ENCODE data around the gene XPO6.

The XPO6 gene

DNA sequence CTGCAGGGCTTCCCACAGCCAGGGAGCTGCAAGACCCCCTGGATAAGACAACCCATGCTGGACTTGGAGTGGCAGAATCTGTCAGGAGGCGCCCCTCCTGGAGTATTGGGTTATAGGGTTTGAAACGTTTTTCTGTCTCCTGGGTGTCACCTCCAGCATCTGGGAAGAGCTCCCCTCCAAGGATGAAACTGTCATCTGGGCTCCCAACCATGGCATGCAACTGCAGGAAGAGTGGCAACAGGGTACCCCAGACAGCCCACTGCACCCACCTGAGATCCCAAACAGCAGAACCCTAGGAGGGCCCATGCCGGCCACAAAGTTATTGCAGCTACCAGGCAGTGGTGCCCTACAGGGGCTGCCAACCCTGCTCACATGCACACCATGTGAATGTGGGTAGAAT is 147.6 kb downstream of the XPO6 start:
- no peak for DNase-seq (ENCODE audit: low spot score)

DNA sequence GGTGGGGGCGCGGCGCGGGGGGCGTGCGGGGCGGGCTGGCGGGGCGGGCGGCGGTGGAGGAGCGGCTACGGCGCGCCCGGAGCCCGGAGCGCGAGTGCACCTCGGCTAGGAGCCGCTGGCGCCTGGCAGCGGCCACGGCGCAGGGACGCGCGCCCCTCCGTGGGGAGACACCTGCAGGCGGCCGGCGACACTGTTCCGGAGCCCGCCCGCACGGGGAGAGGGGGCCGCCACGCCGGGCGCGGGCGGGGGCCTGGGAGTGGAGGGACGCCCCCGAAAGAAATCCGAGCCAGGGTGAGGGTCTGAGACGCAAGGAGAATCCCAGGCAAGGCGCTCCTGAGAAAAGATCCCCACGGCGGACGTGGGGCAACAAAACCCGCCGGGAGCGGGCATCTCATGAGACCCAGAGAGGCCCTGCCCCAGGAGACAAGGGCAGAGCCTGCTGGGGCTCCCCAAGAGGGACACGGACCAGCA is 148.1 kb downstream of the XPO6 start, which contains the start of gene GSG1L:
Gene GSG1L, minus strand, starts transcription at position 124 of the 471 bp plus-strand sequence. CDS start 290 bp downstream, outside the sequence.
- DNase-seq (ENCODE audit: low spot score) = no peak

DNA sequence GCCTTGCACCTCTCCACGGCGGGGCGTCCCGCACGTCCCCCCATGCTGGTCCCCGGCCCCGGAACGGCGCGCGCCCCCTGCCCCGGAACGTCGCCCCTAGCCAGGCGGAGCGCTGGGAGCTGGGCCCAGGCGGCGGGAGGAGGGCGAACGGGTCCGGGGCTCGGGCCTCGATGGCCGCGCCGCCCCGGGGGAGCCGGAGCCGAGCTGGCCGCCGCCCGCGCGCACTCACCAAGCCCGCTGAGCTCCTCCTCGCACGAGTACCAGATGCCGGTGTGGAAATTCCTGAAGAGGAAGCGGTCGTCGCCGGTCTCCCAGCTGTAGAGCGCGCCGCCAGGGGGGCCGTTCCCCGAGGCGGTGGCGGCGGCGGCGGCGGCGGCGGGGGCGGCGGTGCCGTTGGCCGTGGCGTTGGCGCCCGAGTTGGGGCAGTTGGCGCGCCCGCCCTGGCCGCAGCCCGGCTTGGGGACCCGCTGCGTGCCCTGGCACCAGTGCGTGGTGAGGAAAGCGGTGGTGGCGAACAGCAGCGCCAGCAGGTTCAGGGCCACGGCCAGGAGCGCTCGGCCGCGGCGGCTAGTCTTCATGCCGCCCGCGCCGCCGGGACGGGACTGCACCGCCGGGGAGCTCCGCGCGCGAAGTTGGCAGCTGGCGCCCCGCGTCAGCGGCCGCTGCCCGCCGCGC is 148.8 kb downstream of the XPO6 start:
- DNase-seq (ENCODE audit: low spot score) = no peak

DNA sequence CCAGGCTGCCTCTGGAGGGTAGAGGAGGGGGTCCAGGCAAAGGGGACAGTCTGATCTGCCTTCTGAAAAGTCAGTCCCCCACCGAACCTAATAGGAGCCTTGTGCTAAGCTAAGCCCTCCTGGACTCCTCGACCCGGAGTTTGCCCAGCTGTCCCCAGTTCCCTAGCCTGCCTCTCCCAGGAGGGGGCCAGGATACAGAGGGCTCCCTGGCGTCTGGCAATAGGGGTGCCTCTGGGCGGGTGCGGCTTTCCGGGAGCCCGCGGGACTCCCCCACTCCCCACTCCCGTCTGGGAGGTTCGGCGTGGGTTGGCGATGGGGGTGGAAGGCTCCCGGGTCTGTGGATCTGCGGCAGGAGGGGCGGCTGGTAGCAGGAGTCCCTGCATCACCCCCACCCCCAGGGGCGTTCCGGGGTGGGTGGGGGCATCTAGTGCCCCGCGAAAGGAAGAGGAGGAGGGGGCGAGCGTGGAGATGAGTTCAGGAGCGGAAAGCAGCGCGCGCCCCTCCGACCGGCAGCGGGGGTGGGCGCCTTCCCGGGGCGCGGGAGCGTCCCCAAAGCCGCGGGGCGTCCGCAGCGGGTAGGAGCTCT is 149.4 kb downstream of the XPO6 start:
- no peak for DNase-seq (ENCODE audit: low spot score)

DNA sequence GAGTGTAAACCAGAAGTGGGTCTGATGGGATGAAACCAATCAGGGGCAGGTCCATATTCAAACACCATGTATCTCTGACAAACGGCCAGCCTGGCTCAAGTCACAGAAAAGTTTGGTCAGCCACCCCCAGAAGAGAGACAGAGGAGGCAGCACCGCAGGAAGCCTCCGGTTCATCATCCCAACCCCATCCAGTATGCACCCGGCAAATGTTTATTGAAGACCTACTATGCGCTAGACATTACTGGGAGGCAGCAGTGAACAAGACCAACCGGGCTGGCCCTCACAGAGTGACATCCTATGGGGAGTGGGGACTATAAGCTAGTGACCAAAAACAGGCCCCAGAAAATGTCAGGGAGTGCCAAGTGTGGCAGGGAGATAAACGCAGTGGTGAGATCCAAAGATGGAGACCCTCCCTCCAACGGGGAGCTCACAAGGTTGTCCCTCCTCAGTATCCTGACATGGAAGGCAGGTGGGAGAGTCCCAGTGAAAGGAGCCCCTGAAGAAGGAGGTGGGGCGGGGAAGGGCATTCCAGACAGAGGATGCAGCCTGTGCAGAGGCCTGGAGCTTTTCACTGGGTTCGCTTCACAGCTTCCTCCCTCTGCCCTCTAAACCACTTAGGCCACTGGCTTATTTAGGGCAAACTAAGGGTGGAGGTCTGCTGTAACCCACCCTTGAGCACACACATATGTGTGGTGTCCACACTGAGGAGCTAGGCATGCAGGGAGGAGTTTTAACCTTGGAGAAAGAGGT is 150.2 kb downstream of the XPO6 start:
- DNase-seq (ENCODE audit: low spot score) = no peak

DNA sequence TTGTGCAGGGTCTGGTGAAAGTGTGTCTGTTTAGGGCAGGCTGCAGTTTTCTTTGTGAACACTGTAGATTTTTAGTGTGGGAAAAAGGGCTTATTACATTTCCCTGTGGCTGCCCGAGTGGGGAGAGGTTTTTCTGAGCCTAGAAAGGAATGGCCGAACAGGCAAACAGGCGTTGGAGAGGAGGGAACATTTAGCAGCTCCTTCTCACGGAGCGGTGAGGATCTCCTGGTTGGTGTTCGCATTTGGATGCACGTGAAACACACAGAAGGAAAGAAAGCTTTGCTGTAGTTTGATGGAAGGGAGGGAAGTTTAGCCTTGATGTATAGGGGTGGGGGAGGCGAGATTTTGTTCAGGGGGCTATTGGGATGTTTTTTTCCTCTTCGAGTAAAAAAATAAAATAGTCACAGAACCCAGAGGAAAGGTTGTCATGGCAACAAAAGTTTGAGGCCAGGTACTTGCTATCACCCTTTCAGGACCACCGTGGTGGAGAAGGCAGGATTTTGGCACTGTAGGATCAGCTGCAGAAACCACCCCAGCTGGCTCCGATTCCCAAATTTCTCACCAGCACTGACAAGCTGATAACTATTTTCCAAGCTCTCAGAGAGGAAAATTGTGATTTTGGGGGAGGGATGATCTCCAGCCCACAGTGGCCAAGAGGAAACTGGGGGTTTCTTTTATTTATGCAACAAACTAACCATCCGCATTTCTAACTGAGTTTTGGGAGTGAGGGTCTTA is 151.8 kb downstream of the XPO6 start:
- DNase-seq (ENCODE audit: low spot score) = no peak

DNA sequence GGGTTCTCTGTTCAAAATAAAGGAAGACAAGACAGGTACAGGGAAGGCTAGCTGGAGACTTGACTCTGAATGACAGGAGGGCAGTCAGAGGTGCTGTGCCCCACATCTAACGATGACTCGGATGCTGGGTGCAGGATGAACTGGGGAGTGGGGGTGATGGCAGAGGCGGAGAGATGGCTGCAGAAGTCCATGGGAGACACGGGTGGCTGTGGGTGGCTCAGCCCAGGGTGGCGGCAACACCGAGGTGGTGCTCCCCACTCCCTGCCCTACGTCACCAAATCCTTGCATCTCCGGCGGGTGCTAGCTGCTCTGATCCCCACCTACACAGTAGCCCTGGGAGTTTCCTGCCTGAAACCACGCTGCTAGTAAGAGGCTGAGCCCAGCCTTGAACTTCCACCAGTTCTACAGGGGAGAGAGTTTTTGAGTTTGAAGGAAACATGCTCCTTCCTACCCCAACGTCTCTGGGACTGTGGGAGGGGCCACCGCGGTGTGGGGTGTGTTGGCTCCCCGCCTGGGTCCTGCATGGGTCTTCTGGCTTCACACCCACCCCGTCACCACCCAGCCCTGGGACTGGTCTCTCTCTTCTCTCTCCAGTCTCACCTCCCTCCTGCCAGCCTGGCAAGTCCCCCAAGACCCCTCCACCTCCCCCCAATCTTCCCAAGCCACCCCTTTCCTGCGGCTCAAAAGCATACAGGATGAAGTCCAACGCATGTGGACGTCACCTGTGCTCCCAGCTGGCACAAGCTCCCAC is 152.8 kb downstream of the XPO6 start:
- no peak for DNase-seq (ENCODE audit: low spot score)

DNA sequence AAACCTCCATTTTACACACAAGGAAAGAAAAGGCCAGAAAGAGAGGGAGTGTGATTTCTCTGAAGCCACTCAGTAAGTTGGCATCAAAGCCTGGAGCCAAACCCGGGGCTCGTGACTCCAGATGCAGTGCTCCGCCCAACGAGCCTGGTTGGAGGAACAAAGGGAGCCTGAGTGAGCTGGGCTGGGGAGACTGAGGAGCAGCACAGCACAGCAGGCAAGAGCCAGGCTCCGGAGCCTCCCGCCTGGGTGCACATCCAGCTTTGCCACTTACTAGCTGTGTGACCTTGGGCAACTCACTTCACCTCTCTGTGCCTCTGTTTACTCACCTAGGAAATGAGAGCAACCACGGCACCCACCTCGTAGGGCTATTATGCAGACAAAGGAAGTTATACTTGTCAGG is 153.8 kb downstream of the XPO6 start:
- no peak for DNase-seq (ENCODE audit: low spot score)

DNA sequence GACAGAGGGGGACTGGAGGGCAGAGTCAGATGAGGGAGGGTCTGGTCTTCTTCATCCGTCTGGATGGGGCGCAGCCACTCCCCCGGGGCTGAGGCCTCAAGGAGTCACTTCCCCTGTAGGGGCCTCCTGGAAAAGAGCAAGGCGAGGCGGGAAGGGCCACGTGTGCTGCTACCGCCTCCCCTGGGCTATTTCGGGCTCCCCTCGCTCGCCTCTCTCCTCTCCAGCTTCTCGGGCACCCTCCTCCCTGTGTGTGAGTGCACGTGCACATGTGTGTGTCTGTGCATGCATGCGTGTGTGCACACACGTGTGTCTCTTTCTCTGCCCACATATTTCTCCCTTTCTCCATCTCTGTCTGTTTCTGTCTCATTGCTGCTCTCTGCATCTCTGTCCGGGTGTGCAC is 158.3 kb downstream of the XPO6 start:
- DNase-seq (ENCODE audit: low spot score) = no peak

DNA sequence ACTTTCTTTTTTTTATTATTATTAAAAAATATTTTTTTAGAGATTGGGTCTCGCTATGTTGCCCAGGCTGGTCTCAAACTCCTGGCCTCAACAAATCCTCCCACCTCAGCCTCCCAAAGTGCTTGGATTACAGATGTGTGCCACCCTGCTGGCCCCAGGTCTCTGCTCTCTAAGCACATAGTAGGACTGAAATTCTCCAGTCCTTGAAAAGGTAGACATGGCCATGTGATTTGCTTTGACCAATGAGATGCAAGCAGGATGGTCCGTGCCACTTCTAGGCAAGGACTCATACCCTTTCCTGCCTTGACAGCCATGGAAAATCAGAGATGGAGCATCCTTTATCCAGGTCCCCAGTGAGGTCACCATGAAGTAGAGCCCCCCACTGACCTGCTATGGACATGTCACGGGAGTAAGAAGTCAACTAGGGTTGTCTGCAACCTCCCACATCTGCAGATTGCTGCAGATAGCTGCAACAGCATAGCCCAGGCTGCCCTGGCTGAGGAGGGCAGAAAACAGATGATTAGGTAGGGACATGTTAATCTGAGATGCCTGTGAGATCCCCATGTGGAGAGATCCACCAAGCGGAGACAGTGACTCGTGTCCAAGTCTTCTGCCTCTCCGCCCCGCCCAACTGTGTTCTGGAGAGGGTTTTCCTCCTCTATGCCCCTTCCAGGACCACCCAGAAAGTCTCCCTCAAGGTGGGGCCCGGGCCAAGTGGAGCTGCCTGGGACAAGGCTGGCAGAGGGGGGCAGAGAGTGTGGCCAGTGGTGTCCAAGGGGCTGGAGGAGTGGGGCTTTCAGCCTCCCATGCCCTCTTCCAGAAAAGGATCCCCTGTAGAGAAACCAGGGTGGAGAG is 159.3 kb downstream of the XPO6 start:
- DNase-seq (ENCODE audit: low spot score) = no peak

DNA sequence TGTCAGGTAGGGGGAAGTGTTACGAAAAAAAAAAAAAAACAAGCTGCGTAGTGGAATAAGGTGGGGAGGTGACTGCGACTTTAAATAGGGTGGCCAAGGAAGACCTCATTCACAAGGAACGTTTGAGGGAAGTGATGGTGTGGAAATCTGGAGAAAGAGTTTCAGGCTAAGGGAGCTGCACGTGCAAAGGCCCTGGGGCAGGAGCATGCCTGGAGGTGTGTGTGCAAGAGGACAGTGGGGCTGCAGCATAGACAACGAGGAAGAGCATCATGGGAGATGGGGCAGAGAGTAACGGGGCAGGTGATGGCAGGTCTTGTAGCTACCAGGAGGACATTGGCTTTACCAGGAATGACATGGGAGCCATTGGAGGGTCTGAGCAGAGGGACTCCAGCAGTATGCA is 160.3 kb downstream of the XPO6 start:
- DNase-seq (ENCODE audit: low spot score) = no peak

Small RNA genes within 50 kb of the gene (small RNA-seq; reads per million reads assigned to genes)
- 0 reads per million in 2 experiments for gene RF00402
- 0 to 0.35 reads per million in 2 experiments for gene RNY1P10

Data from SK-N-DZ (cell line).